GM12874 (cell line): ENCODE measurements around the gene INHA.

ENCODE experiments used
- CTCF ChIP-seq: IDR thresholded peaks from 2 replicates; pipeline ENCODE4 v1.5.1; 2011; ENCODE audit warnings: low read depth, mild to moderate bottlenecking, control low read depth, low read length, moderate library complexity; ENCODE audit not compliant: insufficient read depth

INHA gene

GRCh38 chr2:219620546-219620945, 48.4 kb downstream of the INHA start:
- no peak for TF ChIP-seq CTCF

DNA sequence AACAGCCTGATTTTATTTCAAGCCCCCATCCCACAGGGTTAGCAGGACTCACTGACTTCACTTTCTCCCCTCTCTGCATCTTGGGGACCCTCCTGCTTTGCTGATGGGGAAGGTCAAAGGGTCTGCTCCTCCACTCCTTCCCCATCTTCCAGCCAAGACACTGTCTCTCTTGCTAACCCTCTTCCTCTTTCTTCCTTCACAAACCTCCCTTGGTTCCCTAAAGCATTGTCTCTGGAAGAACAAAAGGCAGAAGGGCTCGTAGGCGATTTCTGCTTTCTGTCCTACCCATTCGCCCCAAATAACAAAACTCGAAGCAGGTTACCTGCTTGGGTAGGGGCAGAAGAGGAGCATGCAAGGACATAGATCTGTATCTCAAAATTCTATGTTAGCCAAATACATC, 49.8 kb downstream of the INHA start:
- no peak for TF ChIP-seq CTCF

GRCh38 chr2:219622472-219622871, 50.4 kb downstream of the INHA start:
- no peak for TF ChIP-seq CTCF

DNA sequence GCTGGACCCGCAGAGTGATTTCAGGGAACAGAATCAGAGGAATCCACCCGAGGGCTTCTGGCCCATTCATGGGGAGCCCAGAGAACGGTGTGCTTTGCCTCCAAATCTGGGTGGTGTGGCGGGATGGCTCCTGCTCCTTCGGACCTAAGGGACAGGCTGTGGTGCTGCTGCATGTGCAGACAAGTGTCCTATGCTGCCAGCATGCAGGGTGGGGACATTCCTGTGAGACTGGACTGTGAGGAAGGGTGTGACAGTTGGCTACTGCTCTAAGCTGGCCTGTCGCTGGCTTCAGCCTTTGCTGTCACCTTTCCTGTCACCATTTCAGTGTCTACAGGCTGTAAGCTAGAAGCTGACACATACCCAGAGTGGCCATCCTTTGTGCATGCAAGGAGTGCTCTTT, 52.5 kb downstream of the INHA start:
- no peak for TF ChIP-seq CTCF

- no peak for TF ChIP-seq CTCF
These were observed 53.1 kb downstream of the INHA start for GRCh38 chr2:219625179-219625578.
